Measurements from ENCODE around the gene SENP8.
"Not testable (repeated sequence)": the region's sequence is repeated elsewhere in the genome, so short reads cannot be mapped to it uniquely, and the experiment has no call there.

SENP8 gene

GRCh38 chr15:72096796-72097195 lies 21.4 kb upstream of the SENP8 start:
- Histone ChIP-seq H3K9me3 (ENCODE audit: insufficient read depth, low read depth, low read length) (no peaks in the 10 kb centered on the region), H3K79me1 (ENCODE audit: low read length) (no peaks in the 10 kb centered on the region), H3K36me3 (ENCODE audit: control insufficient read depth in 1 of 2, insufficient read depth in 2 of 2, low read length in 2 of 2) (no peaks in the 10 kb centered on the region), H2BK5ac (ENCODE audit: low read depth, low read length, poor library complexity) (no peak overlapping the region), H3K27ac (ENCODE audit: low read depth, low read length) (no peak overlapping the region), H2BK120ac (ENCODE audit: insufficient read depth, low read length, poor library complexity) (no peak overlapping the region), H3K4me3 (ENCODE audit: low read depth, low read length) (no peak overlapping the region), H2AFZ (ENCODE audit: insufficient read depth, low read length, poor library complexity) (no peak overlapping the region), H4K91ac (ENCODE audit: low read depth, low read length) (no peak overlapping the region), H3K9ac (ENCODE audit: low read length) (no peak overlapping the region), H4K12ac (ENCODE audit: low read depth, low read length) (no peak overlapping the region), H3K18ac (ENCODE audit: low read length) (no peak overlapping the region), H3K4me2 (ENCODE audit: low read length) (no peak overlapping the region), H3K4me1 (ENCODE audit: control insufficient read depth in 1 of 2, insufficient read depth in 2 of 2, low read length in 2 of 2) (no peaks in the 10 kb centered on the region), H3K23ac (ENCODE audit: low read length) (no peak overlapping the region), H3K79me2 (ENCODE audit: control insufficient read depth, insufficient read depth, low read length, poor library complexity) (no peaks in the 10 kb centered on the region), H4K8ac (ENCODE audit: low read depth, low read length) (no peak overlapping the region), H3K4ac (ENCODE audit: low read depth, low read length) (no peak overlapping the region), H2AK5ac (ENCODE audit: low read length) (no peak overlapping the region), H3K14ac (ENCODE audit: low read length) (no peak overlapping the region), H2BK12ac (ENCODE audit: low read length) (no peak overlapping the region), H3K27me3 (ENCODE audit: insufficient read depth, low read length) (no peaks in the 10 kb centered on the region)
- DNase-seq, result no peak
- WGBS (ENCODE audit: extremely low coverage, insufficient coverage, insufficient read length), result no CpG with 5 or more reads among the region's 1 CpG

- H3K4ac ChIP-seq (ENCODE audit: low read depth, low read length), result no peak overlapping the region
- H3K4me2 ChIP-seq (ENCODE audit: low read length), result no peak overlapping the region
- H3K4me1 ChIP-seq (ENCODE audit: control insufficient read depth in 1 of 2, insufficient read depth in 2 of 2, low read length in 2 of 2), result no peaks in the 10 kb centered on the region
Observed at GRCh38 chr15:72098040-72098439, 20.2 kb upstream of the SENP8 start.

GRCh38 chr15:72099155-72099554 lies 19.0 kb upstream of the SENP8 start:
- Histone ChIP-seq H3K4ac (ENCODE audit: low read depth, low read length) (no peak overlapping the region), H3K9ac (ENCODE audit: low read length) (no peak overlapping the region), H3K18ac (ENCODE audit: low read length) (no peak overlapping the region), H3K9me3 (ENCODE audit: insufficient read depth, low read depth, low read length) (no peaks in the 10 kb centered on the region), H3K14ac (ENCODE audit: low read length) (no peak overlapping the region), H3K27ac (ENCODE audit: low read depth, low read length) (no peak overlapping the region), H3K4me1 (ENCODE audit: control insufficient read depth in 1 of 2, insufficient read depth in 2 of 2, low read length in 2 of 2) (no peaks in the 10 kb centered on the region), H4K91ac (ENCODE audit: low read depth, low read length) (no peak overlapping the region), H2BK120ac (ENCODE audit: insufficient read depth, low read length, poor library complexity) (no peak overlapping the region), H3K79me2 (ENCODE audit: control insufficient read depth, insufficient read depth, low read length, poor library complexity) (no peaks in the 10 kb centered on the region), H3K36me3 (ENCODE audit: control insufficient read depth in 1 of 2, insufficient read depth in 2 of 2, low read length in 2 of 2) (no peaks in the 10 kb centered on the region), H2BK5ac (ENCODE audit: low read depth, low read length, poor library complexity) (no peak overlapping the region), H3K4me2 (ENCODE audit: low read length) (no peak overlapping the region), H3K27me3 (ENCODE audit: insufficient read depth, low read length) (no peaks in the 10 kb centered on the region), H2AFZ (ENCODE audit: insufficient read depth, low read length, poor library complexity) (no peak overlapping the region), H4K8ac (ENCODE audit: low read depth, low read length) (no peak overlapping the region), H3K4me3 (ENCODE audit: low read depth, low read length) (no peak overlapping the region), H3K79me1 (ENCODE audit: low read length) (no peaks in the 10 kb centered on the region), H2AK5ac (ENCODE audit: low read length) (no peak overlapping the region), H4K12ac (ENCODE audit: low read depth, low read length) (no peak overlapping the region), H2BK12ac (ENCODE audit: low read length) (no peak overlapping the region), H3K23ac (ENCODE audit: low read length) (no peak overlapping the region)
- DNase-seq, result no peak
- WGBS (ENCODE audit: extremely low coverage, insufficient coverage, insufficient read length), result no CpG with 5 or more reads among the region's 4 CpGs

More at GRCh38 chr15:72098040-72098439, 20.2 kb upstream of the SENP8 start:
- no peak overlapping the region for H3K9ac ChIP-seq (ENCODE audit: low read length)
- H3K9me3 ChIP-seq (ENCODE audit: insufficient read depth, low read depth, low read length), result no peaks in the 10 kb centered on the region
- H3K79me2 ChIP-seq (ENCODE audit: control insufficient read depth, insufficient read depth, low read length, poor library complexity), result no peaks in the 10 kb centered on the region
- no peak overlapping the region for H3K18ac ChIP-seq (ENCODE audit: low read length)
- H3K27me3 ChIP-seq (ENCODE audit: insufficient read depth, low read length), result no peaks in the 10 kb centered on the region
- no peak overlapping the region for H4K8ac ChIP-seq (ENCODE audit: low read depth, low read length)
- no peak overlapping the region for H2AFZ ChIP-seq (ENCODE audit: insufficient read depth, low read length, poor library complexity)
- no peak overlapping the region for H4K91ac ChIP-seq (ENCODE audit: low read depth, low read length)
- H4K12ac ChIP-seq (ENCODE audit: low read depth, low read length), result no peak overlapping the region
- no peak overlapping the region for H2AK5ac ChIP-seq (ENCODE audit: low read length)
- H3K36me3 ChIP-seq (ENCODE audit: control insufficient read depth in 1 of 2, insufficient read depth in 2 of 2, low read length in 2 of 2), result no peaks in the 10 kb centered on the region
- no peak overlapping the region for H3K4me3 ChIP-seq (ENCODE audit: low read depth, low read length)
- no peak overlapping the region for H2BK12ac ChIP-seq (ENCODE audit: low read length)
- H3K27ac ChIP-seq (ENCODE audit: low read depth, low read length), result no peak overlapping the region
- no peak overlapping the region for H2BK120ac ChIP-seq (ENCODE audit: insufficient read depth, low read length, poor library complexity)
- peak in 1 of 2 donors; percentile 4 for DNase-seq
- H3K14ac ChIP-seq (ENCODE audit: low read length), result no peak overlapping the region
- no peaks in the 10 kb centered on the region for H3K79me1 ChIP-seq (ENCODE audit: low read length)
- H2BK5ac ChIP-seq (ENCODE audit: low read depth, low read length, poor library complexity), result no peak overlapping the region
- no peak overlapping the region for H3K23ac ChIP-seq (ENCODE audit: low read length)

- not testable (repeated sequence) for H3K4me2 ChIP-seq (ENCODE audit: low read length); H2BK120ac ChIP-seq (ENCODE audit: insufficient read depth, low read length, poor library complexity); H3K4me1 ChIP-seq (ENCODE audit: control insufficient read depth in 1 of 2, insufficient read depth in 2 of 2, low read length in 2 of 2); H2BK12ac ChIP-seq (ENCODE audit: low read length); H3K27ac ChIP-seq (ENCODE audit: low read depth, low read length); H2AFZ ChIP-seq (ENCODE audit: insufficient read depth, low read length, poor library complexity); H2AK5ac ChIP-seq (ENCODE audit: low read length); H4K12ac ChIP-seq (ENCODE audit: low read depth, low read length); DNase-seq; H3K9ac ChIP-seq (ENCODE audit: low read length); H3K18ac ChIP-seq (ENCODE audit: low read length); H2BK5ac ChIP-seq (ENCODE audit: low read depth, low read length, poor library complexity); H3K36me3 ChIP-seq (ENCODE audit: control insufficient read depth in 1 of 2, insufficient read depth in 2 of 2, low read length in 2 of 2); H3K4ac ChIP-seq (ENCODE audit: low read depth, low read length); H3K79me2 ChIP-seq (ENCODE audit: control insufficient read depth, insufficient read depth, low read length, poor library complexity); H3K27me3 ChIP-seq (ENCODE audit: insufficient read depth, low read length); H4K8ac ChIP-seq (ENCODE audit: low read depth, low read length); H3K23ac ChIP-seq (ENCODE audit: low read length); H3K4me3 ChIP-seq (ENCODE audit: low read depth, low read length); H3K14ac ChIP-seq (ENCODE audit: low read length); H3K9me3 ChIP-seq (ENCODE audit: insufficient read depth, low read depth, low read length); H4K91ac ChIP-seq (ENCODE audit: low read depth, low read length); H3K79me1 ChIP-seq (ENCODE audit: low read length)
- no CpG with 5 or more reads among the region's 33 CpGs for WGBS (ENCODE audit: extremely low coverage, insufficient coverage, insufficient read length)
Observed at GRCh38 chr15:72100551-72100950, 17.7 kb upstream of the SENP8 start.
